Activated CD8-positive, alpha-beta memory T cell treated with anti-CD3 and anti-CD28 coated beads for 48 hours (primary cell): ENCODE results near the gene PEX14.

Experiments used
- DNase-seq, 3 experiments: peaks; one replicate each; pipeline ENCODE4 v3.0.0-alpha.2; 2020; ENCODE audit warnings: low read depth in 2 of 3, low spot score in 2 of 3

Gene PEX14

DNA sequence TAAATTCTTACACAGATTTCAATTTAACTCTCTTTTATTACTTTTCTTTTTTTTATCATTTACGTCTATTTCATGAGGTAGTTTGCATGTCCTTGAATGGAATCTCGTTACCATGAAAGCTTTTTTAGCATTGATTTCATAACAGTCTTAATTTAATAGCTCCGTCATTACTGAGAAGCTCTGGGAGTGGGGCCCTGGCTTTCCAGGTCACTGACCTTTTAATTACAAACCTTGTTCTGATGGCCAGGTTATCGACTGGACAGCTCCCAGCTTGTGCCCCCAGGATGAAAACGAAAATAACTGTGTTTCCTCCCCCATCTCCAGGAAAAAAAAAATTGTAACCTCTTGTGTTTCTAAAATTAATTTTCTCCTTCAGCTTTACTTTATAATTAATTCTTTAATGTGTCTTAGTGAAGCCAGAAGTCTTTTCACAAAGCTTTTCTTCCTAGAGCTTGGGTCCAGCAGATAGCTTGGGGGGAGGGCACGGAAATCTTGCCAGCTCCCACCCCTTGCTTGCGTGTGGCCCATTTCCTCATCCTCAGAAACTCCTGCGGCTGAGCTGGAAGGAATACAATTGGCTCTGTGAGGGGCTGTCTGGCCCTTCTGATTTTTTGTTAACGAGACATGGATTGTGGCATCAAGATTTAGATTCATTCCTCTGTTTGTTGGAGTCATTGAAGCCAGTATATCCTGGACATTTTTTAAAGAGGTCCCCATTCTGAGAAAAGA lies 65.7 kb downstream of the PEX14 start:
- no peak for DNase-seq

- DNase-seq: no peak
These were observed 66.5 kb downstream of the PEX14 start for GRCh38 chr1:10541286-10541685.

DNA sequence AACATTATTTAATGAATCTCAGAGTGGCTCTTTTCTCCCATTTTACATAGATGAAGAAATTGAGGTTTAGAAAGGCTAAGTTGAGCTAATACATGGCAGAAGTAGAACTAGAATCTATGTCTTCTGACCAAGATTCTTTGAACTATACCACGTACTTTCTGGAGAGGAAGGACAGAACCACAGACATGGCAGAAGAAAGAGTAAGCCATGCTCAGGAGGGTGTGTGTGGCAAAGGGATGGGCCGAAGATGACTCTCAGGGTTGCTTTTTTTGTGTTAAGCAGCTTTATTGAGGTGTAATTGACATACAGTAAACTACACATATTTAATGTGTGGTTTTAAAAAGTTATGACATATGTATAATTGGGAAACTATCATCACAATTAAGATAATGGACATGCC lies 69.5 kb downstream of the PEX14 start:
- DNase-seq: no peak

DNA sequence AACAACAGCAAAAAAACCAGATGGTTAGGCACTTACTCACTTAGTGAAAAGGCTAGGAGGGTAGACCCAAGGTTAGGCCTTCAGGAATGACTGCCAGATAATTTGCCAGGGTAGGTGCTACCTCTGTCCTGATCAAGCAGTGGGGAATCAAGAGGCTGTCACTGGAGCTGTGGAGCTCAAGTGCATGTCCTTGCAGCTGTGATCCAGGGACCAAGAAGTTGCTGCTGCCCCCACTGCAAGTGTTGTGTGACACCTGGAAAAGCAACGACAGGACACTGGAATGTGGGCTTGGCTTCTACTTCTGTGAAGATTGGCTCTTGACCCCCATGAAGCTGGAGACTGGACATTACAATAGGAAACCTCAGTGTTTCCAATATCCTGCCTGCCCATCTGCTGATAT lies 72.1 kb downstream of the PEX14 start:
- DNase-seq: no peak

DNA sequence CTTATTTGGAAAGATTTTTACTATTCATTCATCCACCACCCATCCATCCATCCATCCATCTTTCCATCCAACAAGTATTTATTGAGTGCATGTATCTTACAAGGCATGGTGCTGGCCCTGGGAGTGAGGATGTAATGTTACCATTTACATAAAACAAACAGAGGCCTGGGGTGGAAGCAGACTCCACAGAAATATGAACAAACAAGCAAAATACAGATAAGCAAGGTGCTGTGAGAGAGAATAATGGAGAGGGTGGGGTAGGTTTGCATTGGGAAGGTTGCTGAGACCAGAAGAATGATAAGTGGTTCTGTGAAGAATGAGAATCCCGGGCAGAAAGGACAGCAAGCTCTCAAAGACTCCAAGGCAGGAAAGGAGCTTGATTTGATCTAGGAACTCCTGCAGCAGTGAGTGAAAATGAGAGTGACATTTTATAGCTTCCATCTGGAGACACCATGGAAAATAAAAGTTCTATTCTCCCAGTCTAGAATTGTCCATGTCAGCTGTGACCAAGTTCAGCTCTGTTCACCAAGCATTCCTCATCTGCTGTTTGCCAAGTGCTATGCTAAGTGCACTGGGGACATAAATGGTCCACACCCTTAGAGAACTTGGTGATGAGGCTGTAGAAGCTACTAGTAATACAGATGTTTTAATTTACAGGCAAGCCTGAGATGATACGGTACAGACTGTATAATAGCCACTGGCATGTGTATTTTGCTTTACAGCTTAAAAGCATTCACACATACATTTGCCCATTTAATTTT lies 75.3 kb downstream of the PEX14 start:
- DNase-seq: no peak

DNA sequence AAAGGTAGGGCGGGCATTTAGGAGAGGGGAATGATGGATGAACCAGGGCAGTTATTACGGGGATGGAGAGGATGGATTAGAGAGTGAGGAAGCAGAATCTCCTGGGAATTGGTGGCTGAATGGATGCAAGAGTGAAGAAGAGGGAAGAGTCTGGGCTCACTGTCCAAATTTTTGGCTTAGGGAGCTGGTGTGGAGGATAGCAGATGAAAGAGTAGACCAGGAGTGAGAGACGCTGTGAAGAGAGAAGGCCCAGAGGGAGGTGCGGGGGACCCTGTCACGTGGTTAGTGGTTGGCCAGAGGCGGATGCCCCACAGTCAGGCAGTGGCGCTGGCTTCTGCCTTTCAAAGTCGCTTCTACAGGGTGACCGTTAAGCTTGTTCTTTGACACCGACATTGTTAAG lies 78.4 kb downstream of the PEX14 start:
- no peak for DNase-seq

- DNase-seq: no peak
These were observed 81.1 kb downstream of the PEX14 start for GRCh38 chr1:10555635-10556429.

GRCh38 chr1:10556430-10557005 lies 81.8 kb downstream of the PEX14 start:
- no peak for DNase-seq

DNA sequence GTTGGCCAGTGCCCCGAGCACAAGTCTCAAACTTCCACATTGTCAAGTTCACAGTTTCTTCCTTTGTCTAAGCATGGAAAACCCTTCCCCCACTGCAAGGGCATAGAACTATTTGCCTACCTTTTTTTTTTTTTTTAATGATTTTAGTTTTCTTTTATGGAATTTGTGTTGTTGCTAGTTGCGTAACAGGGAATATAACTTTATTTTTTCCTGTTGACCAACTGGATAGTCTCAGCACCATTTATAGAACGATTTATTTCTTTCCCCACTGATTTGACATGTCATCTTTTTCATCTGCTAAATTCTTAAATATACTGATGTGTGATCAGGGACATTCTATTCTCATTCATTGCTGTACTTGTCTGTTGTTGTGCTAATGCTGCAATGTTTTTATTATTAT lies 83.0 kb downstream of the PEX14 start:
- no peak for DNase-seq

- no peak for DNase-seq
These were observed 84.6 kb downstream of the PEX14 start for GRCh38 chr1:10559386-10559785.

GRCh38 chr1:10561497-10561896 lies 86.7 kb downstream of the PEX14 start:
- no peak for DNase-seq

DNA sequence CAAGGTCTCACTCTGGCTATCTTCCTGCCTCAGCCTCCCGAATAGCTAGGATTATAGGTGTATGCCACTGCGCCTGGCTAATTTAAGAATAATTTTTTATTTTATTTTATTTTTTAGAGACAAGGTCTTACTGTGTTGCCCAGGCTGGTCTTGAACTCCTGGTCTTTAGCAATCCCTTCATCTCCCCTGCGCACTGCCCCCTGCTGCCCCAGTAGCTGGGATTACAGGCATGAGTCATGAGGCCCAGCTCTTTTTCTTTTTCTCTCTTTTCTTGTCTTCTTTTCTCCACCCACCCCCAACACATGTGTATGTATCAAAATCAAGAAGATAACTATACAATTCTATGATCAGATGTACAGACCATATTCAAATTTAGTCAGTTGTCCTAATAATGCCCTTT lies 87.2 kb downstream of the PEX14 start:
- DNase-seq: no peak

GRCh38 chr1:10564063-10564462 lies 89.3 kb downstream of the PEX14 start:
- no peak for DNase-seq

- DNase-seq: no peak
These were observed 94.8 kb downstream of the PEX14 start for GRCh38 chr1:10569531-10569930.

DNA sequence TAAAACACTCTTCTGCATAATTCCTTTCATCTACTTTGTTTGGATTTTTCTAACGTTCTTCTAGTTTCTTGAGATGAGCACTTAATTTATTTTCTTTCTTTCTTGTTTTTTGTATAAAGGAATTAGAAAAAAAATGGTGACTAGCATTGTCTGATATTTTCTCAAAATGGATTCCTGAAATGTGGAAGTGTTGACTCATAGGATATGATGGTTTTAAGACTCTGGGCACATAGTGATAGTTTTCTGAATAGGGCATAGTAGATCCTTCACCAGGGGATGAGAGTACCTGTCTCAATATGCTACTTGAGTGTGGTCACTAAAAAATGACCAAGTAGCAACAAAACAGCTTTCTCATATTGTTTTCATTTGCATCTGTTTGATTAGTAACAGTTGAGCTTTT lies 100.9 kb downstream of the PEX14 start:
- DNase-seq: no peak

- DNase-seq: no peak
These were observed 103.3 kb downstream of the PEX14 start for GRCh38 chr1:10578070-10578469.

GRCh38 chr1:10583641-10584040 lies 108.9 kb downstream of the PEX14 start:
- DNase-seq: no peak

GRCh38 chr1:10585242-10585641 lies 110.5 kb downstream of the PEX14 start:
- no peak for DNase-seq

DNA sequence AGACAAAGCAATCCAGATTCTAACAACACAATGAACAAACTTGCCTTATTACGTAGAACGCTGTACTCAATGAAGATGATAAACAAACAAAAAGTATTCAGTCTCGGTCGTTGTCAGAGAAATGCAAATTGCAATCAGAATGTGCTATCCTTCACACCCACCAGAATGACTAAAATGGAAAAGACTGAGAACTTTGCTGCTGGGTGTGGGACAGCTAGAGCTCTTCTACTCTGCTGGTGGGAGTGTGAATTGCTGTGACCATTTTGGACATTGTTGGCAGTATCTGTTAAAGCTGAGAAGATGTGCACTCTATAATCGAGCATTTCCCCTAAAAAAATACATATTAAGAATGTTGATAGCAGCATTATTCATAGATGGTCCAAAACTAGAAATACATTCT lies 111.4 kb downstream of the PEX14 start:
- DNase-seq: no peak

DNA sequence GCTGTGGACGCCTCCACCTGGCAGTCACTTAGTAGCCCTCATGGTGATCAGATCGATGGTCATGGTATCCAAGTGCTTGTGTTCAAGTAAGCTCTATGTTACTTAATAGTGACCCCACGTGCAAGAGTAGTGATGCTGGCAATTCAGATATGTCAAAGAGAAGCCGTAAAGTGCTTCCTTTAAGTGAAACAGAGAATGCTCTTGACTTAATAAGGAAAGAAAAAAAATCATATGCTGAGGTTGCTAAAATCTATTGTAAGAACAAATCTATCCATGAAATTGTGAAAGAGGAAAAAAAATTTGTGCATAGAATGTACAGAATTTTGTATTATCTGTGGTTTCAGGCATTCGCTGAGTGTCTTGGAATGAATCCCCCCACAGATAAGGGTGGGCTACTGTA lies 113.9 kb downstream of the PEX14 start:
- DNase-seq: no peak

DNA sequence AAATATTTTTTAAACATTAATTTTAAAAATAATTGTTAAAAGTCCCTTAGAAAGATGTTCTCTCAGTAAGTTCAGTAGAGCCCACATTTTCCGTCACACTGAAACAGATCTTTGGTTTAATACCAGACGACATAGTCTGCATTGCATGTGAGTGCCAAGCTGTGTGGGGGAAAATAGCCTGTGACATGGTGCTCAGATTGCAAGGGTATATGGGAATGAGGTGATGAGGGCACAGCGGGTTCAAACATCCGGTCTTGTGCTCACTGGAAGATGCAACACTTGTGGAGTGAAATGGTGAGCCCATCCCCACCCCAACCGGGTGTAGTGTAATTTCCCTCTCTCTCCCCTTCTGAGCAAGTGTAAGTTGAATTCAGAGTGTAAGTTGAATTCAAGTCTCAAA lies 114.3 kb downstream of the PEX14 start:
- DNase-seq: no peak

- DNase-seq: no peak
These were observed 116.3 kb downstream of the PEX14 start for GRCh38 chr1:10591010-10591409.
